Measurements from ENCODE around the gene PHETA1.

- TF ChIP-seq NR1H2 (CRISPR knock-in tag; IDR thresholded peaks at IDR 0.05) (no peak), ESRRA (CRISPR knock-in tag; IDR thresholded peaks at IDR 0.05; ENCODE audit: borderline replicate concordance) (no peak), ATF1 (CRISPR knock-in tag; IDR thresholded peaks at IDR 0.05) (no peak)
- TF ChIP-seq, protein P1, sequence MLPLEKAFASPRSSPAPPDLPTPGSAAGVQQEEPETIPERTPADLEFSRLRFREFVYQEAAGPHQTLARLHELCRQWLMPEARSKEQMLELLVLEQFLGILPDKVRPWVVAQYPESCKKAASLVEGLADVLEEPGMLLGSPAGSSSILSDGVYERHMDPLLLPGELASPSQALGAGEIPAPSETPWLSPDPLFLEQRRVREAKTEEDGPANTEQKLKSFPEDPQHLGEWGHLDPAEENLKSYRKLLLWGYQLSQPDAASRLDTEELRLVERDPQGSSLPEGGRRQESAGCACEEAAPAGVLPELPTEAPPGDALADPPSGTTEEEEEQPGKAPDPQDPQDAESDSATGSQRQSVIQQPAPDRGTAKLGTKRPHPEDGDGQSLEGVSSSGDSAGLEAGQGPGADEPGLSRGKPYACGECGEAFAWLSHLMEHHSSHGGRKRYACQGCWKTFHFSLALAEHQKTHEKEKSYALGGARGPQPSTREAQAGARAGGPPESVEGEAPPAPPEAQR (CRISPR knock-in tag; IDR thresholded peaks at IDR 0.05): no peak
Measured at GRCh38 chr12:111328138-111328537, 40.8 kb downstream of the PHETA1 start.

Measured in WTC11 (cell line).